ENCODE data around the gene SLC27A3.

DNA sequence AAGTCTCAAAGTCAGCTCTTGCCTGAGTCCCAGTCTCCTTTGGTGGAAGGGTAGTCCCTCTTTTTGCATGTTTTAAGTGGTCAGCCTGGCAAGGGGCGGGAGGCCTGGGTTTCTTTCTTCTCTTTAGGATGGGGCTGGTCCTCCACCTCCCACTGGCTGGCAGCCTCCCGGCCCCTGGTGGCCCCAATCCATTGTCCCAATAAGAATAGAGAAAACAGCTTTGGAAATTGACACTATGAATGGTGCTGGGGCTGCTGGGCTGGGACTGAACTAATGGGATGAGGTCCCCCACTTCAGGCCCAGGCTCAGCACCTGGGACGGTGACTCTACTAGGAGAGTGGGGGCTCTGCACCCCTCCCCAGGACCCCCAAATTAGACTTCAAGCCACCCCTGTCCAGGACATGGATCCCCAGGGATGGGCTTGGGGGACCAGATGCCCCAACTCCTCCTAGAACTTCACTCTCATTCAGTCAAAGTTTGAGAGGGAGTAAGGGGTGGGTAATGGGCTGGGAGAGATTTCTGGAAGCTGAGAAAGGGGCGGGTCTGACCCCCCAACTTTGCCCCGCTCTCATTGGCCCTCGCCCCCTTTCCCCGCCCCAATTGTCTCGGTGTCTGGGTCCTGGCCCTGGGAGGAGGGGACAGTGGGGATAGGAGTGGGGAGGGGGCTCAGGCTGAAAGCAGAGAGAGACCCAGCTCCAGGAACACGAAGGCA is 18.2 kb downstream of the SLC27A3 start:
- TF ChIP-seq, protein P1, sequence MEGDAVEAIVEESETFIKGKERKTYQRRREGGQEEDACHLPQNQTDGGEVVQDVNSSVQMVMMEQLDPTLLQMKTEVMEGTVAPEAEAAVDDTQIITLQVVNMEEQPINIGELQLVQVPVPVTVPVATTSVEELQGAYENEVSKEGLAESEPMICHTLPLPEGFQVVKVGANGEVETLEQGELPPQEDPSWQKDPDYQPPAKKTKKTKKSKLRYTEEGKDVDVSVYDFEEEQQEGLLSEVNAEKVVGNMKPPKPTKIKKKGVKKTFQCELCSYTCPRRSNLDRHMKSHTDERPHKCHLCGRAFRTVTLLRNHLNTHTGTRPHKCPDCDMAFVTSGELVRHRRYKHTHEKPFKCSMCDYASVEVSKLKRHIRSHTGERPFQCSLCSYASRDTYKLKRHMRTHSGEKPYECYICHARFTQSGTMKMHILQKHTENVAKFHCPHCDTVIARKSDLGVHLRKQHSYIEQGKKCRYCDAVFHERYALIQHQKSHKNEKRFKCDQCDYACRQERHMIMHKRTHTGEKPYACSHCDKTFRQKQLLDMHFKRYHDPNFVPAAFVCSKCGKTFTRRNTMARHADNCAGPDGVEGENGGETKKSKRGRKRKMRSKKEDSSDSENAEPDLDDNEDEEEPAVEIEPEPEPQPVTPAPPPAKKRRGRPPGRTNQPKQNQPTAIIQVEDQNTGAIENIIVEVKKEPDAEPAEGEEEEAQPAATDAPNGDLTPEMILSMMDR (IDR thresholded peaks at IDR 0.05; ENCODE audit: low read length): no peak
- no peak for TF ChIP-seq EZH2 (optimal IDR thresholded peaks at IDR 0.05; ENCODE audit: low read depth, low read length)

All from MM.1S (cell line).